Glomerular endothelial cell (primary cell): ENCODE data around the gene MAOB. TPM values are rescaled to one million over a fixed set of nuclear protein-coding genes. Genes with fewer than 3 reads are reported as not detected.

Source experiments
- DNase-seq: peaks from one replicate; pipeline ENCODE4 v3.0.0-alpha.2; 2011; ENCODE audit warnings: low read depth, low spot score; ENCODE audit errors: extremely low read depth
- total RNA-seq: library from RNA; depleted of rRNA; stranded (reverse); fragments of >200 nt; gene quantifications from 2 replicates; pipeline ENCODE4 v1.2.3, GENCODE V29; 2015

MAOB gene
- total RNA-seq, 1 donor from 2014 or later = 0.12 TPM

GRCh38 chrX:43861750-43862149 is 20.5 kb downstream of the MAOB start:
- no peak for DNase-seq

DNA sequence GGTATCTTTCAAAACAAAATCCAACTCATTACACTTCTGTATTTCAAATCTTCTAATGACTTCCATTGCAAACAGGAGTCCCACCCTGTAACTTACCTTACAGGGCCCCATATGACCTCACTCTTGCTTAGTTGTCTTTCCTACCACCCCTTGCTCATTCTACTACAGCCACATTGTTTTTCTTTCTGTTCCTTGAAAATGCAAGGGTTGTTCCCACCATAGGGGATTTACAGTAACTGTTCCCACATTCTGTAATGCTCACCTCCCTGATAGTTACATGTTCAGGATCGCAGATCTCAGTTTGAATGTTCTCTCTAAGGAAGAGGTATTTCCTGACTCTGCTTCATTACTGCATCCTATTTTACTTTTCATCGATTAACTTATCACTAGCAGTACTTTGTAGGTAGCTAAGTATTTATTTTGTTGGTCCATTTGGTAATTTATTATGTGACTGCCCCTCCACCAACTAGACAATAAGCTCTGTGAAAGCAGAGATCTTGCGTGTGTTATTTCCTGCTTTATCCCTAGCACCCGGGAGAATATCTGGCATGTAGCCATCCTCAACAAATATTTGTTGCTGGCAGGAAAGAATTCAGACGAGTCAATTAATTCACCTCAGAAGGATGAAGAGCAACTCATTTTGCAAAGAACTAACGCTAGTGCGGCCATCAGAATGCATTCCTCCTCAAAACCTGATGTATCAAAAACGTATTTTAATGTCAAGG is 21.4 kb downstream of the MAOB start:
- DNase-seq = peak; percentile 52

GRCh38 chrX:43853225-43853828 is 28.9 kb downstream of the MAOB start:
- no peak for DNase-seq

- DNase-seq = no peak
These were observed 31.6 kb downstream of the MAOB start for GRCh38 chrX:43850629-43851028.

DNA sequence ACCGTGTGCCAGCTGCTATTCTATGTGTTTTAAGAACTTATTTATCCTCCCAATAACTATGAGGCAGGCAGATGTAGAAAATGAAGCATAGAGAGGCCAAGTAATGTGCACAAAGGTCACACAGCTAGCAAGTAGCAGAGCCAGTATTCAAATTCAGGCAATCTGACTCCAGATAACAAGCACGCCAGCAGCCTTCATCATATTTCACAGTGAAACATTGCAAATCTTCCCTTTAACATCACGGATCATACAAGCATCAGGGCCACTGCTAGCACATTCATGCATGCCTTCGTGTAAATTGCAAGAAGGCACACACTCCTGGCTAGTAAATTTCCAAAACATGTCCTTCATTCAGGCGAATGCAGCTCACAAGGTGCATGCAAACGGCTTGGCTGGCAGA is 33.1 kb downstream of the MAOB start:
- no peak for DNase-seq

DNA sequence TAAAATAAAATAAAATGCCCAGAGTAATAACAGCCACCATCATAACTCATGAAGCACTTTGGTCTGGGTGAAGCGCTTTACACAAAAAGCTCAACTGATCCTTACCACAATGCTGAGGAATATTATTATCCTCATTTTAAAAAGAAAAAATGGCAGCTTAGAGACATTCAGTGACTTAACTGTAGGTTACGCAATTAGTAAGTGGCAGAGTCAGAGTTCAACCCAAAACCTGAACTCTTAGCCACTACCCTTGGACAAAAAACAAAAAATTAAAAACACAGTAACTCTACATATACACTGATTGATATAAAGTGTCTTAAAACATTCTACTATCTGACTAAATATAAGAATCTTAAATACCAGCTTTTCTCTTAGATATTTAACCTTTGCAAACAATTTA is 34.9 kb downstream of the MAOB start:
- no peak for DNase-seq

- no peak for DNase-seq
These were observed 35.7 kb downstream of the MAOB start for GRCh38 chrX:43846558-43846957.

GRCh38 chrX:43845776-43846175 is 36.5 kb downstream of the MAOB start:
- no peak for DNase-seq

- DNase-seq = no peak
These were observed 42.0 kb downstream of the MAOB start for GRCh38 chrX:43840265-43840664.

DNA sequence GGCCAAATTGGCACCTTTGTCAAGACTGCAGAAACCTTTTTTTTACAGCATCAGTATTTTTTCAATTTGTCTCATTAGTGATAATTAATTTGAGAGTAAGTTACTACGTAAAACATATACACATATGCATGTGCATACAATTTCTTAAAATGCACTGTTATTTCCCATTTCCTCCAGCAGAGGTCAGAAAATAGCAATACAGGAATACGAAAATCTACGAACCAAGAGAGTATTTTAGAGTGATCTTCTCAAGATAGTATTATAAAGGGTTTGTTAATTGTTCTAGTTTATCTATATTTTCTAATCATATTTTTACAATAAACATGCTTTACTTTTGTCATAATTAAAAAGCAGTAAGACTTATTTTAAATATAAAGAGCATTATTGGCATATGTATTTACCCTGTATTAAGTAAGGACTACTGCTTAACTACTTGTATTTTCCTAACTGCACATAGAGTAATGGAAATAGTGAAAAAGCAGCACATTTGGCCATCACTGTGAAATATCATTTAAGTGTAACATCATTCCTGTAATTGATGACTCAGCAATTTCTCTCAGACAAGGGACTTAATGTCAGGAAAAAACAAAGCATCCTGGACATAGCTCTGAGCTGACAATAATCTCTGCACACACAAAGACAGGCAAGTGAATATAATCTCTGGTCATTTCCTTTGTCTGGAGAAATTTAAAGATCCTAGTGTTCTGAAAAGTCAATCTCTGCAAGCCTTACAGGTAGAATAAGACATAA is 45.6 kb downstream of the MAOB start:
- peak; percentile 23 for DNase-seq

DNA sequence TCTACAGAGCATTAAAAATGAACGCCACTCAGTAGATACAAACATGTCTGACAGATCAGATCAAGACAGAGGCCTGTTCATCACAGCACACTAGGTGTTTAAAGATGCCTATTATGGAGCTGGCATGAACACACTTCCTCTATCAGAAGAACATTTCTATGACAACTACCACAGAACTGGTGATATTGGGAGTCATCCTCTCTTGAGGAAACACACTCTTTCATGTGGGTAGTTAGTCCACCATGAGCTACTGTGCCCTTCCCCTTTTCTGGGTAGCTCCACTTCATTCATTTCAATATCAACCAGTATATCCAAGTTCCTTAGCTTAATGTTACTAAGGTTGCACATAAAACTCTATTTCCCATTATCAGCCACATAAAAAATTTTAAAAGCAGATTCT is 46.7 kb downstream of the MAOB start:
- DNase-seq = no peak

DNA sequence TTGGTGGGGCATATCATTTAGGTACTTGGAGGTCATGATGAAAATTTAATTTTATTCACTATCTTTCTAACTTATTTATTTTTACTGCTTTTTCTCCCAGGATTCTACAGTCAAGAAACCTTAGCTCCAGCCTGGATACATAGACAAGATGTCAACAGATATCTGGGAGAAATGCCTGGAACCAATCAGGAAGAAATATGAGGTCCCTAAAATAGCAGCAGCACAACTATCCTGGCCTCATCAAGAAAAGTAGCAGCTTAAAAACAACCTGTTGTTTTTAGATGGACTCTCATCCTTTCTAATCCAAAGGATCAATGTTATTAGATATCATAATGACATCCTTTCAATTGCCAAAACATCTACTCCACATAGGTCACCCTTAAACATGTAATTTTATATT is 54.5 kb downstream of the MAOB start:
- no peak for DNase-seq

DNA sequence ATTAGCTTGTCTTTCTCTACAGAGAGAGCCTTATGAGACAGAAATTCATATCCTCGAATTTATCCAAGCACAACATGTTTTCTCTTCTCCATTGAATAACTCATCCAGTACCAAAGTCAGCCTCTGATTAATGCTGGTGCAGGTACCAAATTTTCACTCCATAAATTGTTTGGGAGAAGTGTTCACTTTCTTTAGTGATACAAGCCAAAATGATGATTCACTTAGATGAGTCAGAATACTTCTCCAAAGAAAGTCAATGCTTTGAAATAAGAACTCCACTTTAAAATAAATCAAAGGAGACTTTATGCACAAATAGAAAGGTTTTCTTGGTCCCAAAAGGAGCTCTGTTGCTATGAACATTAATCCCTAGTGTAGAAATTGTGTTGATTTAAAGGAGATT is 60.2 kb downstream of the MAOB start:
- no peak for DNase-seq

- no peak for DNase-seq
These were observed 64.8 kb downstream of the MAOB start for GRCh38 chrX:43817444-43817843.

- no peak for DNase-seq
These were observed 67.0 kb downstream of the MAOB start for GRCh38 chrX:43815209-43815608.

DNA sequence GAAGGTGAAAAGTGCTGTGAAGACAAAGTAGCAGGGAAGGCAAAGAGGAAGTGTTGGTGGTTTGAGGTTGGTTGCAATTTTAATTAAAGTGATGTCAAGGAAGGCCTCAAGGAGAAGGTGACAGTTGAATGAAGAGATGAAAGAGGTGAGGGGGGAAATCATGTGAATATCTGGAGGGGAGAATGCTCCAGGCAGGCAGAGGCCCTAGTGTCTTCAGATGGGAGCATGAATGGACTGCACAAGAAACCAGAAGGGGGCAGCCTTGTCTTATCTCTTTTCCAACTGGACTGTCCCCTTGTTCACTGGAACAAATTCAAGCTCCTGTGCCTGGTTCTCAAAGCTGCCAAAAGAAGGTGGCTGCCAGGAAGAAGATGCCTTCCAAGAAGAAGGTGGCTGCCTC is 68.4 kb downstream of the MAOB start:
- DNase-seq = no peak

DNA sequence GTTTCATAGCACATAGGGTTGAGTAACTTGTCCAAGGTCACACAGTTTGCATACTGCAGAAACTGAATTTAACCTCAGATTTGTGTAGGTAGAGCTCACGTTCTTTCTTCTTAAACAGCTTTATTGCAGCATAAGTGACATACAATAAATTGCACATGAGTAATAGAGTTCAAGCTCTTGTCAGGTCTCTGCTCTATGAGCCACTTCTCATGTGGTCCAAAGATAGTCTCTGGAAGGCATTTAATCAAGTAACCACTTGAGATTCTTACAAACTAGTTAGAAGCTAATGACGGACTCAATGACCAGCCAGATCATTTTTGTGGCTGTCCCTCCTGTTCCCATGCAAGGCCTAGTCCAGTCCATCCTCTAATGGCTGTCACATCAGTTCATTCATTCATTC is 68.9 kb downstream of the MAOB start:
- DNase-seq = no peak

DNA sequence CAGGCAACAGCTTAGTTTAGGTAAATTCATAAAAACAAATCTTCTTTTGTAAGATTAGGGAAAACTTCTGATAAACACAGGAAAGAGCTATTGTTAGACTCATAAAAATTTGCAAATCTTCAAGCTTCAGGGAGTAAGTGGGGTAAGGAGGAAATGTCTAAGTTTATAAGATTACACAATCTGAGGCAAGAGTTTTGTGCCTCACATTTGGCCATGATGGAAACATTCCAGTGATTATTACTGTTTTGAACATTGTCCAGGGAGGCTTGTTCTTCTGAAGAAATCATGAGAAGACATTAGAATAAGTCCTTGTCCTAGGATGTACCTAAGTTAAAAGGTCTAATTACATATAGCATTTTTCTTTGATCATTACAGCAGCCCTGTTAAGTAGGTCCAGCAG is 72.8 kb downstream of the MAOB start:
- DNase-seq = no peak

DNA sequence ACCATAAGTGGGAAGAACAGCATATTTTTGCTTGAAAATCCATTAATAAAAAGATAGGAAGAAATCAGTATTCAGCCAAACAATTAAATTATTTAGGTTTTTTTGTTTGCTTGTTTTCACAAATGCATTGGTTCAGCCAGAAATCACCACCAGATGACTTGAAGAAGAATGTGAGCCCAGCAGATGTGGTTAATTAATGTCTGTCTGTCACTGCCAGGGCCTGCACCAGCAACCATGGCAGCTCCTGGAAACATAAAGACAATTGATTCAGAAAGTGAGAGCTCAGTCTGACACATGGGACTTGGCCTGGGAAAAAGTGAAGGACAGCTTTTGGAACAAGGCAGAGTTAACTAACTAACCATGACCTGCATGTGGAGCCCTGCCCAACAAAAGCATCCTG is 74.0 kb downstream of the MAOB start:
- DNase-seq = no peak

- no peak for DNase-seq
These were observed 76.7 kb downstream of the MAOB start for GRCh38 chrX:43805579-43805978.

DNA sequence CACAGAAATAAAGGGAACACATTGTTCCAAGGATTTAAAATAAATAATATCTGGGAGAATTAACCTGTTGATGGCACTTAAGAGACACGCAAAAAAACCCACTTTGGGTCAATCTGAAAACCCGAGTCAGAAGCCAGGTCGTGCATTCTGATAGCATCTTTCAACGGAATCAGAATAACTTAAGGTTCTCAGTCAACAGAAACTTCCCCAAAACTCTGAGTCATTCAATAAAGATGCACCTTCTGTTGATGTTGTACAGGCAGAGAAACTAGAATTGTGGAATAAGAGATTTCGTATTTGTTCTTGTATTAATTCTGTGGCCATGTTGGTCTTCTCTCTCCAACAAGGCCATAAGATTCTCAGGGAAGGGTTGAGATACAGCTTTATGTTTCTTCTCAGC is 78.2 kb downstream of the MAOB start:
- DNase-seq = no peak

- no peak for DNase-seq
These were observed 96.2 kb downstream of the MAOB start for GRCh38 chrX:43785930-43786591.
